KMS-11 (cell line): Measurements from ENCODE around the gene CA11.

Experiments
- H2AFZ ChIP-seq: fragments of 200-600 bp; sonication (generic); 2 replicates; pipeline ENCODE4 v1.6.1; 2016; ENCODE audit warnings: antibody characterized with exemption, mixed run types, low read depth
- H3K27ac ChIP-seq: fragments of 200-600 bp; sonication (generic); 2 replicates; pipeline ENCODE4 v1.6.1; 2016; ENCODE audit warnings: mild to moderate bottlenecking, mixed run types
- H3K27me3 ChIP-seq: fragments of 200-600 bp; sonication (generic); 2 replicates; pipeline ENCODE4 v1.6.1; 2017; ENCODE audit warnings: mild to moderate bottlenecking, low read depth, mixed run types, moderate library complexity; ENCODE audit not compliant: insufficient read depth
- H3K36me3 ChIP-seq: fragments of 200-600 bp; sonication (generic); 2 replicates; pipeline ENCODE4 v1.6.1; 2017; ENCODE audit warnings: mild to moderate bottlenecking, mixed run types; ENCODE audit not compliant: insufficient read depth
- H3K4me1 ChIP-seq: fragments of 200-600 bp; sonication (generic); 2 replicates; pipeline ENCODE4 v1.6.1; 2016; ENCODE audit warnings: mild to moderate bottlenecking, low read depth, mixed run types; ENCODE audit not compliant: poor library complexity, severe bottlenecking
- H3K4me2 ChIP-seq: fragments of 200-600 bp; sonication (generic); 2 replicates; pipeline ENCODE4 v1.7.0; 2016; ENCODE audit warnings: mild to moderate bottlenecking, mixed run types
- H3K4me3 ChIP-seq: fragments of 200-600 bp; sonication (generic); IDR thresholded peaks from 2 replicates; pipeline ENCODE4 v1.6.1; 2017; ENCODE audit warnings: low read depth, low read length, mixed read lengths; ENCODE audit not compliant: insufficient read depth
- H3K79me2 ChIP-seq: fragments of 200-600 bp; sonication (generic); 2 replicates; pipeline ENCODE4 v1.6.1; 2016; ENCODE audit warnings: low read depth, mixed run types; ENCODE audit not compliant: insufficient read depth
- H3K9ac ChIP-seq: fragments of 200-600 bp; sonication (generic); 2 replicates; pipeline ENCODE4 v1.6.1; 2016; ENCODE audit warnings: mild to moderate bottlenecking, mixed run types
- H4K20me1 ChIP-seq: fragments of 200-600 bp; sonication (generic); 2 replicates; pipeline ENCODE4 v1.6.1; 2016; ENCODE audit warnings: mild to moderate bottlenecking, mixed run types; ENCODE audit not compliant: insufficient read depth
- CTCF ChIP-seq: fragments of 200-600 bp; sonication (generic); conservative IDR thresholded peaks from 2 replicates; pipeline ENCODE4 v1.6.1; 2017; ENCODE audit warnings: low read depth, mild to moderate bottlenecking, antibody characterized with exemption, low read length, moderate library complexity, mixed read lengths

Gene CA11

DNA sequence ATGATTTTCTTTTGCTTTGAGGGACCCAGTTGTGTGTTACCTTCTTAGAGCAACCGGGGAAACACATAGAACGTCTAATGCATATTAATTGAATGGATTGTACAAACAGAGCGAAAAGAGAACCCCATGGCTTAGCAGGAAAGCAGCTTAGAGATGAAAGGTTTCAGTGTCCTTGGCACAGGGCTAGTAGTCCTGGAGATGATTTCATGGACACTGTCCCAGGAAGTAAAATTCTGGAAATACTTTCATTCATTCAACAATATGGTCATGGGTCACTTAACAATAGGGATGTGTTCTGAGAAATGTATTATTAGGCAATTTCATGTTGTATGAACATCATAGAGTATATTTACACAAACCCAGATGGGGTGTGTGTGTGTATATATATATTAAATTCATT lies 40.1 kb upstream of the CA11 start:
- no peak overlapping the region for H3K4me2 ChIP-seq
- H3K9ac ChIP-seq = no peak overlapping the region
- no peak overlapping the region for H2AFZ ChIP-seq
- H3K27me3 ChIP-seq = peaks cover 66% of the 10 kb centered on the region
- no peak overlapping the region for H3K27ac ChIP-seq
- H3K36me3 ChIP-seq = no peaks in the 10 kb centered on the region
- H4K20me1 ChIP-seq = no peaks in the 10 kb centered on the region
- no peaks in the 10 kb centered on the region for H3K79me2 ChIP-seq
- no peaks in the 10 kb centered on the region for H3K4me1 ChIP-seq
- TF ChIP-seq CTCF = no peak
- no peak overlapping the region for H3K4me3 ChIP-seq

GRCh38 chr19:48685583-48685982 lies 39.6 kb upstream of the CA11 start:
- Histone ChIP-seq H3K4me2 (no peak overlapping the region), H3K27ac (no peak overlapping the region), H3K27me3 (peaks cover 65% of the 10 kb centered on the region)

GRCh38 chr19:48683349-48683748 lies 37.4 kb upstream of the CA11 start:
- Histone ChIP-seq H2AFZ (no peak overlapping the region), H3K4me1 (no peaks in the 10 kb centered on the region), H3K27ac (no peak overlapping the region), H3K36me3 (no peaks in the 10 kb centered on the region), H3K79me2 (no peaks in the 10 kb centered on the region), H3K9ac (no peak overlapping the region), H3K4me2 (no peak overlapping the region), H3K4me3 (no peak overlapping the region), H3K27me3 (peaks cover 57% of the 10 kb centered on the region), H4K20me1 (no peaks in the 10 kb centered on the region)
- no peak for TF ChIP-seq CTCF

More at GRCh38 chr19:48685583-48685982, 39.6 kb upstream of the CA11 start:
- H3K4me1 ChIP-seq = no peaks in the 10 kb centered on the region
- H2AFZ ChIP-seq = no peak overlapping the region
- H3K79me2 ChIP-seq = no peaks in the 10 kb centered on the region
- no peak overlapping the region for H3K9ac ChIP-seq
- no peak overlapping the region for H3K4me3 ChIP-seq
- no peak for TF ChIP-seq CTCF
- H4K20me1 ChIP-seq = no peaks in the 10 kb centered on the region
- H3K36me3 ChIP-seq = no peaks in the 10 kb centered on the region

- Histone ChIP-seq H2AFZ (no peak overlapping the region), H3K27ac (no peak overlapping the region), H3K36me3 (no peaks in the 10 kb centered on the region), H3K79me2 (no peaks in the 10 kb centered on the region), H3K4me1 (no peaks in the 10 kb centered on the region), H4K20me1 (no peaks in the 10 kb centered on the region), H3K4me2 (no peak overlapping the region), H3K9ac (no peak overlapping the region), H3K4me3 (no peak overlapping the region), H3K27me3 (peaks cover 52% of the 10 kb centered on the region)
- TF ChIP-seq CTCF = no peak
Measured at GRCh38 chr19:48681127-48681470, 35.1 kb upstream of the CA11 start.
